NCI-H1694 treated with DMSO at 0.1 percent for 48 hours (cell line): ENCODE measurements around the gene BAAT.
A peak's percentile ranks its signal among the peaks of the same experiment; 100 is the strongest.

Source experiments
- DNase-seq: peaks from one replicate; lab custom pipeline; 2025; lab: John Stamatoyannopoulos, UW

The BAAT gene

GRCh38 chr9:101315112-101315450, 69.7 kb downstream of the BAAT start:
- DNase-seq, result no peak

GRCh38 chr9:101312661-101313060, 72.1 kb downstream of the BAAT start:
- no peak for DNase-seq

DNA sequence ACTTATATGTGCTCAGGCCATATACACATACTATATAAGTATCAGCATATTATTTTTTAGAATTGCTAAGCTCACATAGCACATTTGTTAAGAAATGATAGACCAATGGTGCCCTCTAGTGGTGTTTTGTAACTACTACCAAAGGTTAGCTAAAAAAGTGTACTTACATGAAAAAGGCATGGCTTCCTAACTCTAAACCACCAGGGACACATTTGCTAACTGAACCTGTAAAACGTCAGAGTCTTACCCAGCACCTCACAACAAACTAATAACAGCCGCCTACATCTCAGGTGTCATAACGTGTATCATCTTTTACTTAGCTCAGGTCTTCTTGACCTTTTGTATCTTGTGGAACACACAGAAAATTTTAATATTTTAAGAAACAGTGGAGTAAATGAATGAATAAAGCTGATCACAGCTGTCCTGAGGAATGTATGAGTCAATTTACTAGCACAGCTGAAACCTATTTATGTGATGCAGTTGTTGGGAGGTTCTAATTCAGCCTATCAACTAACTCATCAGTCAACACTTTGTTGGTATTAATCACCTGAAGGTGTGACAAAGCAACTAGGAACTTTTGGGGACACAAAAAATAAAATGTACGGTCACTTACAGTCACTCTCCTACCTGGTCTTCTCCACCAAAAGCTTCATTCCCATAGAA, 72.9 kb downstream of the BAAT start:
- DNase-seq, result peak; percentile 78

DNA sequence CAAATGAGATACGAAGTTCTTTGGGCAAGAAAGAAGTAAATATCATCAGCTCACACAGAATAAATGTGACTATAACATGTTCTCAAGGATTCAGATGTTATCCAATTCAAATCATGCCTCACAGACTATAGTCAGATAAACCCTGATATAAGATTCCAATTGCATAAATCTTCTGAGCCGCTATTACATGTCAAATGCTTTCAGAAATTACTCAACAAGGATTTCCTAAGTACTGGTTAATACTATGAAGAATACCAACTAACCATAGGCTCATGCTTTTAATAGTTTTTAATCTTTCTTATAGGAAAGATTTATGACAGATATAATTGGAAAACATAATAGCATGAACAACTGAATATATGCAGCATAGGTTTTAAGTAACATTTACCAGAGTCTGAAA, 73.6 kb downstream of the BAAT start:
- no peak for DNase-seq
